Activated CD4-positive, alpha-beta memory T cell treated with anti-CD3 and anti-CD28 coated beads, Interleukin-2, amount 10 ng/mL, durations not matched to agents 7 days and 5 days (primary cell): ENCODE measurements around the gene UTS2R. TPM values are rescaled to one million over a fixed set of nuclear protein-coding genes. Genes with fewer than 3 reads are reported as not detected.
"Not testable (repeated sequence)": the region's sequence is repeated elsewhere in the genome, so short reads cannot be mapped to it uniquely, and the experiment has no call there.

Experiments
- CTCF ChIA-PET: fragments of 350-600 bp; sonication (Branson Sonifier 250); formaldehyde crosslinking; loops from one replicate; lab custom pipeline; 2021; ENCODE audit warnings: antibody characterized with exemption, inconsistent platforms; lab: Charles Lee
- POLR2A ChIA-PET: fragments of 350-600 bp; sonication (Branson Sonifier 250); formaldehyde crosslinking; loops from one replicate; lab custom pipeline; 2021; ENCODE audit warnings: antibody characterized with exemption; lab: Charles Lee
- DNase-seq: peaks from one replicate; pipeline ENCODE4 v3.0.0-alpha.2; 2020
- H3K27ac Mint-ChIP-seq: one replicate; pipeline ENCODE4 v1.8.0; 2021; ENCODE audit warnings: mild to moderate bottlenecking, mixed read lengths
- H3K27me3 Mint-ChIP-seq: one replicate; pipeline ENCODE4 v1.8.0; 2021; ENCODE audit warnings: mixed read lengths
- H3K36me3 Mint-ChIP-seq: one replicate; pipeline ENCODE4 v1.8.0; 2021; ENCODE audit warnings: low read depth, mixed read lengths
- H3K4me1 Mint-ChIP-seq: one replicate; pipeline ENCODE4 v1.8.0; 2021; ENCODE audit warnings: mixed read lengths
- H3K4me3 Mint-ChIP-seq: one replicate; pipeline ENCODE4 v1.8.0; 2021; ENCODE audit warnings: mild to moderate bottlenecking, mixed read lengths
- H3K9me3 Mint-ChIP-seq: one replicate; pipeline ENCODE4 v1.8.0; 2021; ENCODE audit warnings: mixed read lengths
- total RNA-seq, 2 experiments: library from RNA; stranded (reverse); gene quantifications; one replicate each; pipeline ENCODE4 v1.2.3, GENCODE V29; 2021

UTS2R gene
- total RNA-seq, 2 experiments from 2014 or later, result not detected

DNA sequence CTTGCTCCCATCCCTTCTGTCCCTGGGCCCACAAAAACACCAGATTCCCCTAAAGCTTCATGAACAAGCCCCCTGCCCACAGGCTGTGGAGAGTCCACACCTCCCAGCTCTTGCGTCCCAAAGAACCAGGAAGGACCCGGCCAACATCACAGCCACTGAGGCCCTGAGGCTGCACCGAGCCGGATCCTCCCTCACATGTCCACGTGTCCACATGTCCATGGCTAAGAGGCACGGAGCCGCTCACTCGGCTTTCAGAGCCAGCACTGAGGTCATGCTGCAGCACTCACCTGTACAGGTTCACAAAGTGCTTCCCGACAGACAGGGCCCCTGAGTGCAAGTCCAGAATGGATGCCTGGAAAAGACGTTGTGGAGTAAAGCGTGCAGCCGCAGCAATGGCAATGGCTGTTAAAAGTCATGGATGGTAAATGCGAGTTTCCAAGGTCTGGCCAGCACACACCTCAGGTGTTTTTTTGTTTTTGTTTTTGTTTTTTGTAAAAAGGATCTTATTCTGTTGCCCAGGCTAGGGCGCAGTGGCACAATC, 34.6 kb downstream of the UTS2R start:
- peaks cover 13% of the 10 kb centered on the region for H3K4me1 Mint-ChIP-seq
- no peaks in the 10 kb centered on the region for H3K27me3 Mint-ChIP-seq
- DNase-seq, result no peak
- ChIA-PET CTCF (interaction anchor here (0.7 kb wide), 1 partner anchor 61 kb away, joined by 4 read pairs; no protein-coding TSS in a partner anchor), POLR2A (no interaction called here)
- no peaks in the 10 kb centered on the region for H3K9me3 Mint-ChIP-seq
- H3K36me3 Mint-ChIP-seq, result peaks cover 20% of the 10 kb centered on the region
- H3K4me3 Mint-ChIP-seq, result no peak overlapping the region
- H3K27ac Mint-ChIP-seq, result no peak overlapping the region

GRCh38 chr17:82407255-82407654, 35.7 kb downstream of the UTS2R start:
- Mint-ChIP-seq H3K27ac (no peak overlapping the region), H3K9me3 (no peaks in the 10 kb centered on the region), H3K27me3 (no peaks in the 10 kb centered on the region), H3K4me1 (peaks cover 7% of the 10 kb centered on the region), H3K36me3 (peaks cover 17% of the 10 kb centered on the region), H3K4me3 (no peak overlapping the region)
- CTCF ChIA-PET, result no interaction called here
- POLR2A ChIA-PET, result no interaction called here
- no peak for DNase-seq

GRCh38 chr17:82408288-82408937, 36.8 kb downstream of the UTS2R start:
- no peak overlapping the region for H3K4me3 Mint-ChIP-seq
- H3K36me3 Mint-ChIP-seq, result peaks cover 11% of the 10 kb centered on the region
- no peaks in the 10 kb centered on the region for H3K9me3 Mint-ChIP-seq
- H3K27me3 Mint-ChIP-seq, result no peaks in the 10 kb centered on the region
- peaks cover 9% of the 10 kb centered on the region for H3K4me1 Mint-ChIP-seq
- DNase-seq, result no peak
- no peak overlapping the region for H3K27ac Mint-ChIP-seq
- ChIA-PET CTCF (no interaction called here), POLR2A (interaction anchor here (1.6 kb wide), 1 partner anchor 9 kb away, joined by 4 read pairs; no protein-coding TSS in a partner anchor)

DNA sequence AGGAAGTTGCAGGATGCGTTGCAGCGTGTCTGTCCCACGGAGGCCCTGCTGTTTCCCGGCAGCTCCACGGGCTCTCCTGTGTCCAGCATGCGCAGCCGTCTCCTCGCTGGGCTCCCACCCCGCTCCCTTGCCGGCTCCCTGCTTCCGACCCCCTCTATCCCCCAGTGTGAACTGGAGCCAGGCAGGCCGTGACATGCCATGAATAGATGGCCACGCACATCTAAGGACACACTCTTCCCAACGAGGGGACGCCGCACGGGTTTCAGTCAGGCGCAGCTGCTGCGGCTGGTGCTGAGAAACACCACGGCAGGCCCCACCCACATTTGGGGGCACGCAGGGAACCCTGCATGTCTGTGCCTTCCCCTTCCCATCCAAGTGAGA, 37.4 kb downstream of the UTS2R start:
- H3K27me3 Mint-ChIP-seq, result no peaks in the 10 kb centered on the region
- H3K4me1 Mint-ChIP-seq, result peaks cover 9% of the 10 kb centered on the region
- CTCF ChIA-PET, result no interaction called here
- H3K36me3 Mint-ChIP-seq, result peaks cover 7% of the 10 kb centered on the region
- no peaks in the 10 kb centered on the region for H3K9me3 Mint-ChIP-seq
- no peak for DNase-seq
- POLR2A ChIA-PET, result interaction anchor here (1.6 kb wide), 1 partner anchor 9 kb away, joined by 4 read pairs; no protein-coding TSS in a partner anchor
- no peak overlapping the region for H3K27ac Mint-ChIP-seq
- H3K4me3 Mint-ChIP-seq, result no peak overlapping the region

DNA sequence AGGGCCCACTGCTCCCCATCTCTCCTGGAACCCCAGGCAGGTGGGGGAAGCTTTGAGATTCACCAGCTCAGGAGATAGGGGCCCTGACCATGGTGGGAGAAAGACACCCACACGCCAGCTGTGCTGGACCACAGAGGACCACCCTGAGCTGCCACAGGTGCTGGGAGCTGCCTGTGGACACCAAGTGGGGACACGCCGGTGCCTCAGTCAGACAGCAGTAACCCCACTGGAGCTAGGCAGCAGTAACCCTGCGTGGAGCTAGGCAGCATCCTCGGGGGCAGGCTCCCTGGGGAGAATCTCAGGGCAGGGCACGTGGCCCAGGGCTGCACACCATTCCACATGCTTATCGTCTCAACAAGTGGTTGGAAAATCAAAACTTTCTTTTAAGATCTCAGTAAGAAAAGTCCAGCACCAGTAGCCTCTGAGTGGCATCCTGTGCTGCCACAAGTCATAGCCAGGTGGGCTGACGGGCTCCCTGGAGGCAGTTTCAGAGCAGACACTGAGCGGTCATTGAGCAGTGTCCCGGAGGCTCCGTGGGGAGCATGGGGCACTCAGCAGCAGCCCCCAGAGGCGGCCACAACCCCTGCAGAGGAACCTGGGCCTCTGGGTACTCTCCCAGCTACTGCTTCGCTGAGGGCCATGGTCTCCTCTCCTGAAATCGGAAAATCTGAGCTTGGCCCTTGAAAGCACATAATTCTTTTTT, 38.6 kb downstream of the UTS2R start:
- CTCF ChIA-PET, result interaction anchor here (1.1 to 1.3 kb wide), 2 partner anchors 14 to 168 kb away, joined by 3 to 4 read pairs; no protein-coding TSS in a partner anchor
- Mint-ChIP-seq H3K4me3 (no peak overlapping the region), H3K4me1 (peaks cover 17% of the 10 kb centered on the region), H3K9me3 (no peaks in the 10 kb centered on the region), H3K27ac (no peak overlapping the region), H3K36me3 (peaks cover 8% of the 10 kb centered on the region), H3K27me3 (no peaks in the 10 kb centered on the region)
- DNase-seq, result no peak
- POLR2A ChIA-PET, result interaction anchor here (1.6 kb wide), 1 partner anchor 7 kb away, joined by 4 read pairs; no protein-coding TSS in a partner anchor

DNA sequence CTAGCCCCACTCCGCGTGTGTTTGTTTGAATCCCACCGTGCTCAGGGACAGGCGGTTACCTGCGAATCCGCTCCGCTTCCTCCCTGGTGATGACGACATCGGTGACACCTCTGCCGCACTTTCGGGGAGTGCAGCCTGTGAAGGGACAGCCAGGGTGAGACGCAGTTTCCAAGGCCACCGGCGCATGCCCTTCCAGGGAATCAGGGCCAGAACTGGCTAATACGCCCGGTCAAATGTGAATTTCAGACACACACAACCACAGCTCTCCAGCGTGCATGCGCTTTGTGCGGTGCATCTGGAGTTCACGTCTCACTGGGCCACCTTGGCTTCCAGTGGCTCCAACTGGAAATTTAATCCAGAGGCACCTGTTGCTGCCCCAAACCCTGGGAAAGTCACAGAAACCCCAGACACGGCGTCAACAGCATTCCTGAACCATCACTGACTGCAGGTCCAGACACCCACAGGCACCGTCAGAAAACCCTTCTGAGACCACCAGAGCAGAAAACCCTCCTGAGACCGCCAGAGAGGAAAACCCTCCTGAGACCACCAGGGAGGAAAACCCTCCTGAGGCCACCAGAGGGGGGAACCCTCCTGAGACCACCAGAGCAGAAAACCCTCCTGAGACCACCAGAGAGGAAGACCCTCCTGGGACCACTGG, 40.0 kb downstream of the UTS2R start:
- H3K9me3 Mint-ChIP-seq, result no peaks in the 10 kb centered on the region
- no peak for DNase-seq
- peaks cover 20% of the 10 kb centered on the region for H3K4me1 Mint-ChIP-seq
- CTCF ChIA-PET, result interaction anchor here (1.3 kb wide), 1 partner anchor 13 kb away, joined by 3 read pairs; no protein-coding TSS in a partner anchor
- no peaks in the 10 kb centered on the region for H3K27me3 Mint-ChIP-seq
- H3K4me3 Mint-ChIP-seq, result no peak overlapping the region
- POLR2A ChIA-PET, result interaction anchor here (1.2 kb wide), 1 partner anchor 38 kb away, joined by 5 read pairs; no protein-coding TSS in a partner anchor
- peaks cover 6% of the 10 kb centered on the region for H3K36me3 Mint-ChIP-seq
- H3K27ac Mint-ChIP-seq, result no peak overlapping the region

GRCh38 chr17:82412081-82412480, 40.5 kb downstream of the UTS2R start:
- CTCF ChIA-PET, H3K9me3 Mint-ChIP-seq, DNase-seq, H3K27me3 Mint-ChIP-seq, H3K27ac Mint-ChIP-seq, H3K4me3 Mint-ChIP-seq, H3K36me3 Mint-ChIP-seq: not testable (repeated sequence)
- POLR2A ChIA-PET, result interaction anchor here (1.2 kb wide), 1 partner anchor 37 kb away, joined by 5 read pairs; no protein-coding TSS in a partner anchor
- H3K4me1 Mint-ChIP-seq, result peaks cover 20% of the 10 kb centered on the region

DNA sequence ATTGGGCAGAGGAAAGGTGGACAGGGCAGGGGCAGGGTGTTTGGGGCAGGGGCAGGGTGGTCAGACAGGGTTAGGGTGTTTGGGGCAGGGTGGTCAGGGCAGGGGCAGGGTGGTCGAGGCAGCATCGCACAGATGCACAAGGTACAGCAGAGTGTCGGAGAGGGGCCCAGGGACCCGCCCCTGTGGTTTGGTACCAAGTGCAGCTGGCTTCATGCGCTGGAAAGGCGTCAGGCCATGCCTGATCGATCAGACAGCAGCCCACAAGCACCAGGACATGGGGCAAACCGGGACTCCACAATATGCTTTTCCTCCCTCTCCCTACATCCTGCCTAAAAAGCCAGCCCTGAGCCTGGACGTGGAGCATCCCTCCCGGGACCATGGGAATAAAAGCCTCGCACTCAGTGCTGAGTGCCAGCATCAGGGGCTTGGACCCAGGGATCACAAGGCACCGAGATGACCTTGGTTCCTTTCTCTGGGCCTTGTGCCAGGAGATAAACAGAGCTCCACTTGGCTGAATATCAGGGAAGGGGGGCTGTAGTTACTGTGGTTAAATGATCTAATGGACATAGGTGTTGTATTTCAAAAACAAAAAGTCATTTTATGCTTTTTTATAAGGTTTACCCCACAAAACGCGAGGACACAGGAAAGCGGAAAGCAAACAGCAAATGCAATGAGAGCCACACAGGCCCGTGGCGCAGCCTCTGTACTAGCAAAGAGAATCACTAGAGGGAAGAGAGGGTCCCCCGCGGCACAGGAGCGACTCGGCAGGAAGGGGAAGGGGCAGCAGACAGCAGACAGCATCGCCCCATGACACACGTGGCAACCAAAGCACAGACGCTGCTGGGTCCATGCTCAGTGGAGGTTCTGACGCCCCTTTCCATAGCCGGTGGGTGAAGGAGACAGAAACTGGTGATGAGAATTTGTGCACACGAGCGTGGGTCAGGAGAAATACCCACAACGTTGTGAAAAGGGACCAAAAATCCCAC, 41.3 kb downstream of the UTS2R start:
- Mint-ChIP-seq H3K27me3 (no peaks in the 10 kb centered on the region), H3K4me3 (no peak overlapping the region), H3K27ac (no peak overlapping the region), H3K9me3 (no peaks in the 10 kb centered on the region), H3K36me3 (peaks cover 6% of the 10 kb centered on the region), H3K4me1 (peaks cover 17% of the 10 kb centered on the region)
- POLR2A ChIA-PET, result no interaction called here
- CTCF ChIA-PET, result interaction anchor here (1.1 to 1.3 kb wide), 2 partner anchors 60 to 62 kb away, joined by 4 read pairs; no protein-coding TSS in a partner anchor
- no peak for DNase-seq

GRCh38 chr17:82414548-82415281, 43.1 kb downstream of the UTS2R start:
- peak; percentile 82 for DNase-seq
- Mint-ChIP-seq H3K27ac (no peak overlapping the region), H3K4me1 (peaks cover 21% of the 10 kb centered on the region), H3K9me3 (no peaks in the 10 kb centered on the region), H3K36me3 (peaks cover 12% of the 10 kb centered on the region), H3K4me3 (no peak overlapping the region), H3K27me3 (no peaks in the 10 kb centered on the region)
- CTCF ChIA-PET, result interaction anchor here (0.6 to 1.3 kb wide), 3 partner anchors 62 to 71 kb away, joined by 3 to 4 read pairs (median 4); no protein-coding TSS in a partner anchor
- POLR2A ChIA-PET, result interaction anchor here (1.3 kb wide), 1 partner anchor 65 kb away, joined by 4 read pairs; no protein-coding TSS in a partner anchor

- Mint-ChIP-seq H3K4me1 (peaks cover 27% of the 10 kb centered on the region), H3K27ac (no peak overlapping the region), H3K36me3 (peaks cover 18% of the 10 kb centered on the region), H3K27me3 (no peaks in the 10 kb centered on the region), H3K9me3 (no peaks in the 10 kb centered on the region), H3K4me3 (no peak overlapping the region)
- no peak for DNase-seq
- POLR2A ChIA-PET, result interaction anchor here (1.3 kb wide), 1 partner anchor 65 kb away, joined by 4 read pairs; no protein-coding TSS in a partner anchor
- CTCF ChIA-PET, result interaction anchor here (0.6 kb wide), 1 partner anchor 72 kb away, joined by 3 read pairs; no protein-coding TSS in a partner anchor
Observed at GRCh38 chr17:82415336-82415735, 43.8 kb downstream of the UTS2R start.

DNA sequence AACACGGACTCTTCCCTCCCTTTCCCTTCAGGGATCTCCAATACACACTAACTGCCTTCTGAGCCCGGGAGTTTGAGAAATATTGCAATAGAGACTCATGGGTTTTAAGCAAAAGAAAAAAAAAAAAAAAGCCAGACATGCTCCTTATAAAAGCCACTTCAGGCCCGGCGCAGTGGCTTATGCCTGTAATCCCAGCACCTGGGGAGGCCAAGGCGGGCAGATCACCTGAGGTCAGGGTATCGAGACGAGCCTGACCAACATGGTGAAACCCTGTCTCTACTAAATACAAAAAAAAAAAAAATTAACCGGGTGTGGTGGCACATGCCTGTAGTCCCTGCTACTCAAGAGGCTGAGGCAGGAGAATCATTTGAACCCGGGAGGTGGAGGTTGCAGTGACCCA, 44.2 kb downstream of the UTS2R start:
- POLR2A ChIA-PET, result interaction anchor here (5.1 kb wide), 1 partner anchor 41 kb away, joined by 31 read pairs; the partner anchor contains the start of gene NARF
- Mint-ChIP-seq H3K36me3 (peaks cover 20% of the 10 kb centered on the region), H3K4me1 (peaks cover 27% of the 10 kb centered on the region), H3K27ac (no peak overlapping the region), H3K4me3 (no peak overlapping the region), H3K27me3 (no peaks in the 10 kb centered on the region), H3K9me3 (no peaks in the 10 kb centered on the region)
- CTCF ChIA-PET, result no interaction called here
- no peak for DNase-seq
